Panc1 (cell line): ENCODE results near the gene IGFL4. TPM values are rescaled to one million over a fixed set of nuclear protein-coding genes. Genes with fewer than 3 reads are reported as not detected.

Source experiments
- ATAC-seq: fragments of 200-7000 bp; cut with Tn5 transposase; 2 replicates; pipeline ENCODE4 v1.9.1; 2020; ENCODE audit warnings: mild to moderate bottlenecking, moderate library complexity
- BruUV-seq: library from RNA; stranded (reverse); fragments of 400-500 nt; replicated peaks from 2 replicates; lab custom pipeline; 2021; lab: Mats Ljungman, UMichigan
- CTCF ChIA-PET: fragments of 300-600 bp; sonication (Branson Sonifier 250); formaldehyde crosslinking; loops from one replicate; lab custom pipeline; 2022; ENCODE audit warnings: antibody characterized with exemption; lab: Charles Lee
- POLR2A ChIA-PET: fragments of 300-600 bp; sonication (Branson Sonifier 250); formaldehyde crosslinking; loops from one replicate; lab custom pipeline; 2022; ENCODE audit warnings: antibody characterized with exemption; lab: Charles Lee
- DNase-seq: peaks from one replicate; pipeline ENCODE4 v3.0.0-alpha.2; 2010; ENCODE audit warnings: low read depth, low spot score
- H3K27ac ChIP-seq: 2 replicates; pipeline ENCODE4 v1.5.1; 2011; ENCODE audit warnings: mild to moderate bottlenecking, low read length, inconsistent platforms
- H3K27me3 ChIP-seq: fragments of 200-500 bp; sonication (Bioruptor generic); 2 replicates; pipeline ENCODE4 v1.6.0; 2014; ENCODE audit warnings: low read length, inconsistent platforms; ENCODE audit not compliant: control insufficient read depth, insufficient read depth
- H3K36me3 ChIP-seq: fragments of 200-500 bp; sonication (Bioruptor generic); 2 replicates; pipeline ENCODE4 v1.5.1; 2014; ENCODE audit warnings: inconsistent platforms, mild to moderate bottlenecking, low read length, moderate library complexity; ENCODE audit not compliant: control insufficient read depth, insufficient read depth
- H3K4me1 ChIP-seq: 2 replicates; pipeline ENCODE4 v1.5.1; 2011; ENCODE audit warnings: inconsistent platforms, mild to moderate bottlenecking, low read length, moderate library complexity; ENCODE audit not compliant: control insufficient read depth, insufficient read depth
- H3K4me3 ChIP-seq, 2 experiments: 2 replicates each; pipeline ENCODE4 v1.5.1; 2011 to 2012; ENCODE audit warnings: low read depth in 2 of 2, low read length in 2 of 2, mild to moderate bottlenecking in 2 of 2, inconsistent platforms in 1 of 2, moderate library complexity in 1 of 2
- H3K9me3 ChIP-seq: fragments of 200-500 bp; sonication (Bioruptor generic); 2 replicates; pipeline ENCODE4 v1.5.1; 2014; ENCODE audit warnings: low read depth, mild to moderate bottlenecking, inconsistent platforms, low read length, moderate library complexity; ENCODE audit not compliant: control insufficient read depth, insufficient read depth
- POLR2AphosphoS5 ChIP-seq: IDR thresholded peaks from 2 replicates; pipeline ENCODE4 v1.6.1; 2012; ENCODE audit warnings: mild to moderate bottlenecking, low read depth, low read length, moderate library complexity
- REST ChIP-seq, 2 experiments: IDR thresholded peaks; 2 replicates each; pipeline ENCODE4 v1.6.1; 2011 to 2012; ENCODE audit warnings: low read depth in 2 of 2, control low read depth in 1 of 2, low read length in 1 of 2, mild to moderate bottlenecking in 1 of 2, moderate library complexity in 1 of 2; ENCODE audit not compliant: insufficient read depth in 1 of 2
- SIN3A ChIP-seq: IDR thresholded peaks from 2 replicates; pipeline ENCODE4 v1.6.1; 2012; ENCODE audit warnings: low read depth, mild to moderate bottlenecking, low read length, moderate library complexity, borderline replicate concordance; ENCODE audit not compliant: insufficient read depth
- TCF7L2 ChIP-seq: IDR thresholded peaks from 2 replicates; pipeline ENCODE4 v1.6.1; 2011; ENCODE audit warnings: mild to moderate bottlenecking, low read depth, low read length, inconsistent platforms
- in situ Hi-C: cut with HindIII; loops from 2 replicates; pipeline ENCODE4 v1.10.0; 2016; ENCODE audit warnings: low sequenced_read_pairs, low pct_unique_long_range_greater_than_20kb
- intact Hi-C: fragments of 100-400 bp; cut with micrococcal nuclease; formaldehyde crosslinking; loops from one replicate; pipeline ENCODE4 v1.10.0; 2022; ENCODE audit not compliant: unreplicated experiment
- total RNA-seq: library from RNA; stranded (reverse); gene quantifications from one replicate; pipeline ENCODE4 v1.2.1, GENCODE V29; 2021; ENCODE audit not compliant: unreplicated experiment
- TF ChIP-seq, protein P1 (sequence below): fragments of 450-650 bp; IDR thresholded peaks from 2 replicates; pipeline ENCODE4 v1.5.1; 2017; ENCODE audit warnings: mild to moderate bottlenecking

The IGFL4 gene
- total RNA-seq, 1 experiment from 2014 or later = 0.39 TPM

GRCh38 chr19:46022431-46023310, 18.1 kb downstream of the IGFL4 start, which contains the start of gene PGLYRP1:
Gene PGLYRP1 (minus strand): TSS chr19:46023053. CDS start chr19:46023021, 32 bp downstream.
- DNase-seq = no peak
- no peak for ATAC-seq
- Histone ChIP-seq H3K4me1 (no peaks in the 10 kb centered on the region), H3K36me3 (no peaks in the 10 kb centered on the region), H3K9me3 (no peaks in the 10 kb centered on the region), H3K4me3 (no peak within 1 kb of the TSS), H3K27me3 (no peaks in the 10 kb centered on the region), H3K27ac (no peak within 1 kb of the TSS)
- no TSS peak for BruUV-seq
- intact Hi-C loops = no loop called here
- ChIA-PET CTCF (interaction anchor here (0.5 kb wide), 1 partner anchor 219 kb away, joined by 15 read pairs; no protein-coding TSS in a partner anchor), POLR2A (no interaction called here)
- TF ChIP-seq POLR2AphosphoS5 (no peak), SIN3A (no peak), REST (IDR thresholded peaks at IDR 0.05; ENCODE audit: insufficient read depth in 1 of 2, low read depth in 2 of 2, low read length in 1 of 2) (no peak), TCF7L2 (no peak)
- TF ChIP-seq, protein P1, sequence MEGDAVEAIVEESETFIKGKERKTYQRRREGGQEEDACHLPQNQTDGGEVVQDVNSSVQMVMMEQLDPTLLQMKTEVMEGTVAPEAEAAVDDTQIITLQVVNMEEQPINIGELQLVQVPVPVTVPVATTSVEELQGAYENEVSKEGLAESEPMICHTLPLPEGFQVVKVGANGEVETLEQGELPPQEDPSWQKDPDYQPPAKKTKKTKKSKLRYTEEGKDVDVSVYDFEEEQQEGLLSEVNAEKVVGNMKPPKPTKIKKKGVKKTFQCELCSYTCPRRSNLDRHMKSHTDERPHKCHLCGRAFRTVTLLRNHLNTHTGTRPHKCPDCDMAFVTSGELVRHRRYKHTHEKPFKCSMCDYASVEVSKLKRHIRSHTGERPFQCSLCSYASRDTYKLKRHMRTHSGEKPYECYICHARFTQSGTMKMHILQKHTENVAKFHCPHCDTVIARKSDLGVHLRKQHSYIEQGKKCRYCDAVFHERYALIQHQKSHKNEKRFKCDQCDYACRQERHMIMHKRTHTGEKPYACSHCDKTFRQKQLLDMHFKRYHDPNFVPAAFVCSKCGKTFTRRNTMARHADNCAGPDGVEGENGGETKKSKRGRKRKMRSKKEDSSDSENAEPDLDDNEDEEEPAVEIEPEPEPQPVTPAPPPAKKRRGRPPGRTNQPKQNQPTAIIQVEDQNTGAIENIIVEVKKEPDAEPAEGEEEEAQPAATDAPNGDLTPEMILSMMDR = no peak
- in situ Hi-C loops = no loop called here

GRCh38 chr19:46022061-46022430, 18.8 kb downstream of the IGFL4 start:
- intact Hi-C loops = no loop called here
- ChIA-PET CTCF (no interaction called here), POLR2A (no interaction called here)
- ATAC-seq (no peak), DNase-seq (no peak)
- BruUV-seq = no TSS peak
- H3K4me3 ChIP-seq = no peak overlapping the region
- H3K9me3 ChIP-seq = no peaks in the 10 kb centered on the region
- no peak for TF ChIP-seq TCF7L2
- TF ChIP-seq, protein P1 = no peak
- TF ChIP-seq REST (IDR thresholded peaks at IDR 0.05; ENCODE audit: insufficient read depth in 1 of 2, low read depth in 2 of 2, low read length in 1 of 2) = no peak
- TF ChIP-seq SIN3A = no peak
- TF ChIP-seq POLR2AphosphoS5 = no peak
- H3K27ac ChIP-seq = no peak overlapping the region
- in situ Hi-C loops = no loop called here
- H3K36me3 ChIP-seq = no peaks in the 10 kb centered on the region
- no peaks in the 10 kb centered on the region for H3K4me1 ChIP-seq
- H3K27me3 ChIP-seq = no peaks in the 10 kb centered on the region
